Left lobe of liver (tissue), 2 donors: Measurements from ENCODE around the gene MYRIP. TPM values are rescaled to one million over a fixed set of nuclear protein-coding genes. Genes with fewer than 3 reads are reported as not detected.
A peak's percentile ranks its signal among the peaks of the same experiment; 100 is the strongest.
"Not testable (repeated sequence)": the region's sequence is repeated elsewhere in the genome, so short reads cannot be mapped to it uniquely, and the experiment has no call there.

ENCODE experiments used
- ATAC-seq: fragments of 200-7000 bp; cut with Tn5 transposase; one replicate; pipeline ENCODE4 v1.9.1; 2020; ENCODE audit warnings: mild to moderate bottlenecking, moderate library complexity
- DNase-seq: peaks from one replicate; pipeline ENCODE4 v3.0.0-alpha.2; 2020; ENCODE audit warnings: low spot score
- total RNA-seq: library from RNA; stranded (reverse); gene quantifications from one replicate; pipeline ENCODE4 v1.2.1, GENCODE V29; 2021
- donor health status: DM: no; HTN: no; CAD: no; lungs with moderate emphysema.
- donor health status: DM: no; HTN: yes; CAD: no.

Gene MYRIP
- total RNA-seq, 1 donor from 2014 or later, result 12.7 TPM

DNA sequence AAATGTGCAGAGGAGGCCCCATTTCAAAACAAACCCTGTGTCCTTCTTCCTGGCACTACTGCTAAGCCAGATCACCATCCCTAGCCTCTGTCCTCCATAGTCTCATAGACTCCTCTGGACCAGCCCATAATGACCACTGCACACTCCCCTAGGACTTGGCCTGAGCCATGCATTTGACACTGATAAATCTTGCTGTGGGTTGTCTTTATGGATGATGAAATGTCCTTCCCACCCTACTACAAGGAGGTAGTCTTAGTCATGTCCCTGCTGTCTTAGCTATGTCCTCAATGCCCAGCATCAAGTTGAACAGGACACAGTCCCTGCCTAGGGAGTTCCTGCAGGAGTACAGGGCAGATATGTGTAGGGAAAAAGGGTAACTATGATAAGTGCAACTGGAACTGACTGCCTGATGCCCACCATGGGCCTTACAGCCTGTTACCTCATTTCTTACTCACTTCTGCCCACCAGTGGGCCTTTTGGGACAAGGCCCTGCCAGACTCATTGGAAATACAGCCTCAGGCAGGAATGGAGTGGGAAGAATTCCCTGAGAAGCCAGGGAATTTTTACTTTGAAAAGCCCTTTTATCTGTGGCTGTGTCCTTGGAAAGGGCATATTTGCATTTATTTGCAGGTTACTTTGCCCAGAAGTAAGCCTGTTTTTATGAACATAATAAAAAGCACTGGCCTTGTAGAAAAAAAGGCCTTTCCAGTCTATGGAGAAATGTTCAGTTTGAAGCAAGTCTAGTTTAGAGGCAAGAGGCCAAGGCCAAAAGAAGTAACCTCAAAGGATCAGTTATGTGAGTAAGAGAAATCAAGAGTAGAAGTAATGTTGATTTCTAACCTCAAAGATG, 300.5 kb downstream of the MYRIP start:
- DNase-seq (no peak), ATAC-seq (peak; percentile 63)

DNA sequence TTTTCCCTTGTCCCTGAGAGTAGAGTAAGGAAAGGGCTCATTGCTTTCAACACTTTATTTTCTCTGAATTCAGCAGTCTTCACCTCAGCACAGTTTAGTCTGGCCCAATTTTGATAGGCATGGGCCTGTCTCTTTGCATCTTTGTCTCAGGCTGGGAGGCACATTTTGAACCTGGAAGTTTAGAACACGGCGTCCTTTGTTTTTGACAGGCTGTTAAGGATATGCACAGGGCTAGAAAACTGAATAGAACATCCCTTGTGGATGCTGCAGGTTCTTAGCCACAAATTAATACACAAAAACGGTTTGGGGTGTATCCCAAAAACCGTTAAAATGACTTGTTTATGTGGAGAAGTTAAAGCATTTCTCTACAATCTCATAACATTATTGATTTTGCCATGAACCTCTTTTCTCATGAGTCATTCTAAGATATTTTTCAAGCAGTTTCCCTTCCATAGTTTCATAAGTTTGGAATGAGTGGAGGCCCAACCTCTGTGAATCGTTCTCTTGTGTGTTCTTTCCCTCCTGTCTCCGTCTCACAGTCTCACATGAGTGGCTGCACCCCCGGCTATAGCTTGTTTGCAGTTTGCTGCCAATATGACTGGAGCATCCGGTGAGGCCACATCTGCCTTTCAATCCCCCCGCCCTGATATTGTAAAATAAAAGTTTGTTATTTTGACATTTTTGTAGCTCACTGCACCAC, 307.2 kb downstream of the MYRIP start:
- no peak for DNase-seq
- no peak for ATAC-seq

DNA sequence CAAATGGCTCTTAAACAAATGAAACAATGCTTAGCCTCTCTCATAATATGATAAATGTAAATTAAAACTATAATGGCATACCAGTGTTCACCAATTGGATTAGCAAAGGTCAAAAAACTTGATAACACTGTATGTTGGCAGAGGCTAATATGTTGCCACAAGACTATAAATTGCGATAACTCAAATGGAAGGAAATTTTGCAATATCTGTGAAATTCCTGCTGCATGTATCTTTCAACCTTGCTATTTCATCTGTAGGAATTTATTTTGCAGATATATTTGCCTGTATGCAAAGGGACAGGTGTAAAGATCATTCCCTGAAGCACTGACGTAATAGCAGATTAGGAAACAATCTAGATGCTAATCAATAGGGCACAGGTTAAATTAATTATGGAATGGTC, 308.7 kb downstream of the MYRIP start:
- DNase-seq (no peak), ATAC-seq (peak; percentile 19)

DNA sequence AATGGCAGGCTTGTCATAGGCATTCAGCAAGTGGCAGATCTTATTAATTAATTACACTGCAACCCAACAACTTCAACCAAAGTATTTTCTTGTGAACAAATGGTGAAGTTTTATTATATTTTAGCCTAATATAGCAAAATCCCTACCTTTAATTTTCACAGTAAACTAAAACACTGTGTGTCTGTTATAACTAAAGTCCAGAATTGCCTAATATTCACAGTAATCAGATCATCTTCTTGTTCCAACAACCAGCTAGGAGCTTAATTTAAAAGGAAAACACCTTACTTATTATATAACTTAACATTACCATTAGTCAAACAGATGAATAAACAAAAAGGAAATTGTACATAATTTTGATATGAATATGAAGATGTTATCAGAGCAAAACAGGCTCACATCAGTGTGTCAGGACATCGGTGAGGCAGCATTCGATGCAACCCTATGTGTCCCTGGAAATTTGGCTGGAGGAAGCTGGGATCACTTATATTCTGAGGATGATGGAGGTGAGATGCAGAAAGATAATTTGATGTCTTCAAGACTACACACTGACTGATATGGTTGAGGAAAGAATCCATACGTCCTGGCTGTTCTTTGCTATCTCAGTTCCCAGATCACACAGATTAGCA, 310.8 kb downstream of the MYRIP start:
- DNase-seq, result no peak
- peak; percentile 60 for ATAC-seq

DNA sequence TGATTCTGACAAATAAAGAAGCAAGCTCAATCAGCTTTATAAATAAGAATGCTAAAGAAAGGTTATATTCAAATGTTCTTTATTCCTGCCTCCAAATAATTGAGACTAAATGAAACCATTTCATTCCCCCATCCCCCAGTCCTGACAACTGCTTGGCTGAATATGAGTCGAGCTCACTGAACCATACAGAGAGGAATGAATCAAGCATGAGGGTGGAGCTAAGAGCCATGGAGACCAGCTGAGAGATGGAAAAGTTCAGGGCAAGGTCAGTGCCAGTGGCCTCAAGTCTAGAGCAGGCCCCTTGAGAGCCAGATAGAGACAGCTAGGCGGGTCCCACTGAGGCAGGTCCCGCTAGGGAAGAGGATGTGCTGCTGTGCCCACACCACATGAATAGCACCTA, 311.4 kb downstream of the MYRIP start:
- ATAC-seq (no peak), DNase-seq (no peak)

DNA sequence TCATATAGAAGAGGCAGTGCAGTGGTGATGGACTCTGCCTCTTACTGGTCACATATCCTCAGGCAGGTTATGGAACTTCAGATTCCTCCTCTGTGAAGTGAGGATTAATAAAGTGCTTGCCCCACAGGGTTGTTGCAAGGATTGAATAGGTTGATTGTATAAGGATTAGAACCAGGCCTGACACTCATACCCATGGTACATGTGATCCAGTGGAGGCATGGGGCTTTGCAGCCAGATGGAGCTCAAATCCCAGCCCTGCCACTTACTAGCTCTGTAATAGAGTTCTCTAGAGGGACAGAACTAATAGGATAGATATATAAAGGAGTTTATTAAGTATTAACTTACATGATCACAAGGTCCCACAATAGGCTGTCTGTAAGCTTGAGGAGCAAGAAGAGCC, 315.5 kb downstream of the MYRIP start:
- ATAC-seq, result no peak
- no peak for DNase-seq

DNA sequence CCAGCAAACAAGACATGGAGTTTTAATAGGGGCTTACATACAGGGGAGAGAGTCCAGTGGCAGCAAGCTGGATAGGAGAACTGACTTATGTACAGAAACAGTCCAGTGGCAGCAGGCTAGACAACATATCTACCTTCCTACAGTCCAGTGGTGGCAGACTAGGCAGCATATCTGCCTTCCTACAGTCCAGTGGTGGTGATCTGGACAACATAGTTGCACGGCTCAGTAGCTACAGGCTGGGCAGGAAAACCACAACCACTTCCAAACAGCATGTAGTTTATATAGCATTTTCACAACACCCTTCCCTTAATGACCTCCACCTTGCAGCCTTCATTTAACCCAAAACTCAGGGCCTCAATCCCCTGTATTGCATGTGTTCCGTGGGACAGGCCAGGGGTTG, 318.8 kb downstream of the MYRIP start:
- ATAC-seq, result no peak

DNA sequence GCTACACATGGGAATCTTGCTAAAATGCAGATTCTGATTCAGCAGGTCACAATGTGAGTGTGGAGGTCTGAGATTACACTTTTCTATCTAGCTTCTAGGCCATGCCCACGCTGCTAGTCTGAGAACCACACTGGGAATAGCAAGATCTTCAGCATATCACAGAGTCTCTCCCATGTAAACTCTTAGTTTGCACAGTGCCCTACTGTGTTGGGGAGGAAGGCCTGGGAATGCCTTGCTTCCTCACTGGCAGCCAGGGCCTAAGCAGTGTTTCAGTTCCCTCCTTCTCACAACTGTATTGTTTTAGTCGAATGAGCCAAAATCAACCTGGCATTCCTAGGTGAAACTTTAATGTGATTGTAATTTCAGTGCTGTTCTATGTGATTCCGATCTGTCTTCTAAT, 320.1 kb downstream of the MYRIP start:
- DNase-seq, result no peak
- no peak for ATAC-seq

More for the DNA sequence above, 318.8 kb downstream of the MYRIP start:
- no peak for DNase-seq

DNA sequence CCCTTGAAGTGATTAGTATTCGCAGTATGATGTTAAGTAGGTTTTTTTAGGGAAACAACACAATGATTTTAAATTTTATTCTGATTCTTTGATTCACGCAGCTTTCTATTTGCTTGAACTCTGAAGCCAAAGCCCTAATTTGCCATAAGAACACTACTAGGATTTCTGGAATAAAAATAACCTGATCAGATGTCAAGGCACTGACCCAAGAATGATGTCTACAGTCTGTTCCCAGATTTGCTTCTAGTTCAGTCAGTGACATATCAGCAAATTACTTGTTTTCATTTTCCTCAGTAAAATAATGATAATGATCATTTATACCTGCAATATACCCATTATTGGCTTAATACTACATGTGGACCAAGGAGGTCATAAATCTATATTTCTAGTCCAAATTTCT, 320.6 kb downstream of the MYRIP start:
- no peak for ATAC-seq

DNA sequence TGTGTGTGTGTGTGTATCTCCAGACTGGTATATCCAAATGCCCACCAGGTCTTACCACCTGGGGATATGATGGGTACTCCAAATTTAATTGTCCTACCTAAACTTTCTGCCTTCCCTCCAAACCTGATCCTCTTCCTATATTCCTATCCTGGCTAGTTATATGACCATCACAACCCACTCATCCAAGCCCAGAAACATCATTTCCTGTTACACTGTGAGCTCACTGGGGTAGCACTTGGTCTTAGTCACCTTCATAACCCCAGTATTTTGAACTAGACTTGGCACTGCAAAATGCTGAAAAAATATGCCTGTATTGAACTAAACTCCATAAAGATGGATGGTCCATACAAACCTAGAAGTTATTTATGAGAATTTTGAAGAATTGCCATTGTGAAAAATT, 321.3 kb downstream of the MYRIP start:
- DNase-seq (no peak), ATAC-seq (no peak)

More for the DNA sequence above, 320.6 kb downstream of the MYRIP start:
- DNase-seq, result no peak

DNA sequence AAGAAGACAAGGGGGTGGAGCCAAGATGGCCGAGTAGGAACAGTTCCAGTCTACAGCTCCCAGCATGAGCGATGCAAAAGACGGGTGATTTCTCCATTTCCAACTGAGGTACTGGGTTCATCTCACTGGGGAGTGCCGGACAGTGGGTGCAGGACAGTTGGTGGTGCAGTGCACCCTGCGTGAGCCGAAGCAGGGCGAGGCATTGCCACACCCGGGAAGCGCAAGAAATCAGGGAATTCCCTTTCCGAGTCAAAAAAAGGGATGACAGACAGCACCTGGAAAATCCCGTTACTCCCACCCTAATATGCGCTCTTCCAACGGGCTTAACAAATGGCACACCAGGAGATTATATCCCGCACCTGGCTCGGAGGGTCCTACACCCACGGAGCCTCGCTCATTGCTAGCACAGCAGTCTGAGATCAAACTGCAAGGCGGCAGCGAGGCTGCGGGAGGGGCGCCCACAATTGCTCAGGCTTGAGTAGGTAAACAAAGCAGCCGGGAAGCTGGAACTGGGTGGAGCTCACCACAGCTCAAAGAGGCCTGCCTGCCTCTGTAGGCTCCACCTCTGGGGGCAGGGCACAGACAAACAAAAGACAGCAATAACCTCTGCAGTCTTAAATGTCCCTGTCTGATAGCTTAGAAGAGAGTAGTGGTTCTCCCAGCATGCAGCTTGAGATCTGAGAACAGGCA, 324.6 kb downstream of the MYRIP start:
- ATAC-seq, DNase-seq: not testable (repeated sequence)

DNA sequence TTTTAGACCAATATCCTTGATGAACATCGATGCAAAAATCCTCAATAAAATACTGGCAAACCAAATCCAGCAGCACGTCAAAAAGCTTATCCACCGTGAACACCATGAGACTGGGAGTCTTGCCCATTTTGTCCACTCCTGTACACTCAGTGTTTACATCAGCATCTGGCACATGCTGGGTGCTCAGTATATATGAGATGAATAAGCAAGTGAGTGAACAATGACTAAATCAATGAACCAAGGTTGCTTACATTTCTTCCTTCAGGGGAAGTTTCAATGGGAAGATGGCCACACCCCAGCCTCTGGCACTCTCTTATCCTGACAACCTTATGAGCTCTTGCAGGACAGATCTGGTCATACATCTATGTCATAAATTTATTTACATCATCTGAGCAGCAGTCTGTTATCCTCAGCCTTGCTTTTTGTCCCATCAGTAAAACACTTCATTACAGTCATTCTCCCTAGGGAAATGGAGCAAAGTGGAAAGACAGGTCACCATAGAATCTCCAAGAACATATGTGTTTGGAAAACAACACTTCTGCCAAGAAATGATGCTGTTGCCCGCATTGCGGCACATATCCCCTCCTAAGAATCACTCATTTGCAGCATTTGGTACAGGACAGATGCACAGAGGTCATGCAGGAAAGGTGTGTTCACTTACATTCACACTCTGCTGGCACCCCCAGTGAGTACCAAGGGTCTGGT, 328.3 kb downstream of the MYRIP start:
- no peak for ATAC-seq

DNA sequence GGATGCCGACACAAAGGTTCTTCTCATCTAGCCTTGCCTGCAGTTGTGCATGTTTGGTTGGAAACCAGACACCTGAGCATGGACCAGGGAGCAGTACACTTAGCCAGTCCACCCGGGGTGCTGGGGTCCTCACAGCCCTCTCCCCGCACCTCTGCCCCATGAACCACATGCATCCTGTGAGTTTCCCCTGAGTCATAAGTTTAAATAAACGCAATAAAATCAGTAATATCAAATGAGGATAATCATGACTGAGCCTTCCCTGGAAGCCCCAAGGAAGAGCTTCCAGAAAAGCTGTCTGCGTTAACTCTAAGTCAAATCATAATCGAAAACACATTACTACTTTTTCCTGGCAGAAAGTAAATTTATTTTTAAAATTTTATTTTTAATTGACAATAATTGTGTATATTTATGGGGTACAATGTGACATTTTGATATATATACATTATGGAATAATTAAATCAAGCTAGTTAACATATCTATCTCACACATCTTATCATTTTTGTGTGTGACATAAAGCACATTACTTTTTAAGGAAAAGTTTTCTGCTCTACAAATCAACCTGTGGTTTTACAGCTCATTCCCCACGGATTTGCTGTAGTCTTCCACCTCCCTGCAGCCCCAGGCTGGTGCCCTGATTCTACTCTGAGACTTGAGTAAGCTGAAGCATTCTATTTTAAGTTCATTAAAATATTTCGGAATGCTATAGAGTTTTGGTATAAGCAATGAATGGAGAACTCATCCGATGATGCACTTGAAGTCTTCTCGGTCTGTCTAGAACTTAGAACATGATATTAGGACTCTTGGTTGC, 334.1 kb downstream of the MYRIP start:
- ATAC-seq (no peak), DNase-seq (no peak)

More for the DNA sequence above, 328.3 kb downstream of the MYRIP start:
- no peak for DNase-seq

DNA sequence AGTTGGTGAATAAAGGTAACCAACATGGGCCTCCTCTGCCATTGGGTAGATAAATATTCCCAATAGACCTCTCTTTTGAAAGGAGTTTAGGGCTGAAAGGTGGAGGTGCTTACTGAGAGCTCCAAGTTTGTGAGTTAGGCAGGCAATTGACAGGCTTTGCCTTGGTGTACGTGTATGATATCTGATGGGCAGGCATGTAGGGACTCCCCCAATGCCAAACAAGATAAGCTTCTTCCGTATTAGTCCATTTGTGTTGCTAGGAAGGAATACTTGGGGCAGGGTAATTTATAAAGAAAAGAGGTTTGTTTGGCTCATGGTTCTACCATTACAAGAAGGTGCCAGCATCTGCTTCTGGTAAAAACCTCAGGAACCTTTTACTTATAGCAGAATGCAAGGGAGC, 339.4 kb downstream of the MYRIP start:
- no peak for DNase-seq
- no peak for ATAC-seq

DNA sequence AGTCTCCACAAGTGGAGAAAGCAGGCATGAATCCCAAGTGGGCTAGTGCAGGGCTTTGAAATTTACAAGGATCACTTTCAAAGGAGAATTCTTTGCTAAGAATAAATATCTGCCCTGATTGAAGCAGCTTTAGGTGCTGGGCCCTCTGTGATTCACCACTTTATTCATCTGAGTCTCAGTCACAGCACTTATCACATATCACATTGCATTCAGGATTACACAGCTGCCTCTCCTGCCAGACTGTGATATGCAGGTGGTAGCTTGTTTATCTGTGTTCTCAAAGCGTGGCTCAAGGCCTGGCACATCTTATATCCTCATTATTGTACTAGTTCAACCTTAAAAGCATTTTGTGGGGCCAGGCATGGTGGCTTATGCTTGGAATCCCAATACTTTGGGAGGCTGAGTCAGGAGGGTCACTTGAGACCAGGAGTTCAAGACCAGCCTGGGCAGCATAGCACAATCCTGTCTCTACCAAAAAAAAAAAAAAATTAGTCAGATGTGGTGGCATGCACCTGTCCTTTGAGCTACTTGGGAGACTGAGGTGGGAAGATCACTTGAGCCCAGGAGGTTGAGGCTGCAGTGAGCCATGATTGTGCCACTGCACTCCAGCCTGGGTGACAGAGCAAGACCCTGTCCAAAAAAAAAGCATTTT, 343.2 kb downstream of the MYRIP start:
- no peak for ATAC-seq
- peak; percentile 6 for DNase-seq

DNA sequence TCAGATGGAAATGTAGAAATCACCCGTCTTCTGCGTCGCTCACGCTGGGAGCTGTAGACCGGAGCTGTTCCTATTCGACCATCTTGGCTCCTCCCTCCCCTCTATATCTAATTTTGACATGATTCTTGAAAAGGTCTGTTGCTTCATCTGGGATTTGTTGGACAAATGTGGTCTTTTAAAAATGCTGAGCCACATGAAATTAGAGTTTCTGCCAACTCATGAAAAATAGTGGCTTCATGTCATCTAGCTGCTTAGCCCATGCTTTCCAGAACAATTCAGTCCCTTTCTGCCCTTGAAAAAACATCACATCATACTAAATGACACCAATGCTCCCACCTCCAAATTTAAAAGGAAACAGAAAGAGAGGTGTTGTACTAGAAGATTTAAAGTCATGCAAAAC, 351.5 kb downstream of the MYRIP start:
- ATAC-seq (no peak), DNase-seq (no peak)

DNA sequence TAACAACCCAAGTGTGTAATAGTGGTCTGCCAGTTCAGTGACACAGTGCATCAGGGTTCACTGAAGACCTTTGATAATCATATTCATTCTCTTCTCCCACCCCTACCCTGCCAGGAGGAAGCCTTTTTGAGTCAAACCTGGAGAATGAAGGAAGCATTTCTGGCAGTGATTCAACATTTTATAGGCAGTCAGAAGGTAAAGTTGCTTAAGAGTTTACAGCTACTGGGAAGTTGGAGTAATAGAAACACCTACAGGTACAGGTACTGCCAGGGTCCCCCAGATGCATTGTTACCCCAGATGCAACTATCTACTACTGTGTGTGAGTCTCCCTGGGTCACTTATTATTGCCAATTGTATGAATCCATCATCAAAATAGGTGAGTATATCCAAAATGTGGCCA, 353.2 kb downstream of the MYRIP start:
- no peak for DNase-seq
- no peak for ATAC-seq

DNA sequence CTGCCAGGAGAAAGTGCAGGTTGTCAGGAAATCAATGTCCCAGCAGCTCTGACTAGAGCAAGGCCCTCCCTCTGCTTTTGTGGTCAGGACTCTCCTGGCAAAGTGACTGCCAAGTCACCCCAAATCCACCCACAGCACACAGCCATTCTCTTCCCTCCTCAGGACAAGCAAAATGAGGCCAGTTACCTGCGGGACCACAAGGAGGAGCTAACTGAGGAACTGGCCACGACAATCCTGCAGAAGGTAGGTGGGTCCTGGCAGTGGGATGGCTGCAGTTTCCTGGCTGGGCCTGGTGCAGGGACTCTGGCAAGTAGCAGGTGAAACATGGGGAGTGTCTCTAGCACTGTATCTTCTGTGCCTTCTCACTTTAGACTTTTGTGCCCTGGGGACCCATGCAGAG, 357.6 kb downstream of the MYRIP start:
- DNase-seq, result peak; percentile 27
- peak; percentile 11 for ATAC-seq

DNA sequence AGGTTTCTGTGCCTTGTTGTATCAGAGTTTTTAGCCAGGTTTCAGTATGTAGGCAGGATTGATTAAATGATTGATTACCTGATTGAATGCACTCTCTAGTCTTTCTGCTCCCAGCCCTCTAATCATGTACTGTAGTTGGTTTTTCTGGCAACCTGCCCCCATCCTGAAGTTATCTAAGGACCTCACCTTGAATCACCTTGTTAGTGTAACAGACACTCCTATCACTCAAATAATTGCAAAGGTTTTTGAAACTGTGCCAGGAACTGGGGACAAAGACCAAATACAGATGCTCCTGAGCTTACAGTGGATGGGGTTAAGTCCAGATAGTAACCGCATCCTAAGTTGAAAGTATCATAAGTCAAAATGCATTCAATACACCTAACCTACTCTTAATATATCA, 358.5 kb downstream of the MYRIP start:
- ATAC-seq (peak; percentile 67), DNase-seq (peak; percentile 44)
